GM10847 (cell line): ENCODE data around the gene CAMK2D.

Experiments
- POLR2A ChIP-seq: IDR thresholded peaks from 2 replicates; pipeline ENCODE4 v1.6.1; 2011; ENCODE audit not compliant: insufficient read length; ENCODE audit errors: extremely low read depth

Gene CAMK2D

DNA sequence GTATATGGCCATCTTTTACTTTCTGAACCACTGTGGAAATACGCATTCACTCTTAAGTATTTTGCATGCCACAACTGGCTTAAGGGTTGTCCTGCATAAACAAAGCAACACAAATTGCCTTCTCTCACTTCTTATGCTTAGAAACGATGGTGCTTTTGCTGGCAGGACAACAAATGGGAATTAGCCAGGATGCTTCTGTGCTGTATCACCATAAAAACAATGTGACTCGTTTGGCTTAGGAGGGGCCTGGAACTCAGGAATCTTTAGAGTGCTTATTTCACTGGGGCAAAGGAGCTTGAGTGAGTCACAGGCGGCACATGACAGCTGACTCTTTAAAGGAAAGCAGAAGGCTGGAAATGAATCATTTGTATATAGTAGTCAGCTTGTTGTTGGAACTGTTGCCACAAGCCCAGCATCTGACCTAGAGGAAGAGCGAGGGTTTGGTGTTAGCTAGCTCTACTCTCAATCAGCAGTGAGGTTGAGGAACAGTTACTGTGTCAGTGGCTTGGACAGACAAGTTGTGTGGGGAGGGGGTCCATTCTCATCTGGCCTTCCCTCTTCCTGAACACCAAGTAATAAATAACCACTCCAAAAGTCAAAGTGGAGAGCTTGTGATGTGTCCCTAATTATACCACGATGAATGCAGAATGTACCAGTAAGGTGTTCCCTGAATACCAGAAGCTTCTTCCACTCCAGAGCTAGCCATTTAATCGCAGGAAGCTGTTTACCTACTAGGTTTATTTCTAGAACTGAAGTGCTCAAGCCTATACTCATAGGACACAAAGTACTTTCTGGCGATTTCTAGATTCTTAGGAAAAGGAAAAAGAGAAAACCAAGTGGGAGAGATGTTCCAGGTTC, 293.1 kb downstream of the CAMK2D start:
- TF ChIP-seq POLR2A: no peak

DNA sequence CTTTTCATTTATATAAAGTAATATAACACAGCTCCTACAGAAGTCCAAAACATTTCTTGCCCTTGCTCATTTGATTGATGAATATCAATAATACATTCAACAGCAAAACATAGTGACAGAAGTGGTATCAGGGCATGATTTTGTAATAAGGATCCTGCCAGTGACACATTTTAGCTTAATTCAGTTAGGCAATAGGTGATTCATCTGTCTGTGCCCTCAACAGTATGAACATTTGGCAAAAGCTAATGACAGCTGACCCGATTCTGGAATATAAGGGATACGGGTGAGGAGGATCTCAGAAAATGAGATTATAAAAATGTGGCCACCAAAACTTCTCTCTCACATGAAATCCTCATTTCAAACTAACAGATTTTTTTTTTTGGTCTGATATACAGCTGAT, 294.0 kb downstream of the CAMK2D start:
- TF ChIP-seq POLR2A: no peak

DNA sequence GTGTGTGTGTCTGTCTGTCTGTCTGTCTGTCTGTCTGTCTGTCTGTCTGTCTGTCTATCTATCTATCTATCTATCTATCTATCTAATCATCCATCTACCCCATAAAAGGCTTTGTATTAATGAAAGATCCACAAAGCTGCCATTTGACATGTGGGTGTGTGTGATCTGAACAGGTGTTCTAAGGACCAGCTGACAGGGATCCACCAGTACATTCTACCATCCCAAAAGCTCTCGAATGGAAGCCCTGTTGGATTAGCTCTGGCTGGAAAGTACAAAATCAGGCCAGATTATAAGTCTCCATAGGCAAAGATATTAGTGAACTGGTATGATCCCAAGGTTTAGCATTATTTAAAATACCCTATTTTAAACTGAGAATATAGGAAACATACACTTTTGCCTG, 299.3 kb downstream of the CAMK2D start:
- TF ChIP-seq POLR2A: no peak

DNA sequence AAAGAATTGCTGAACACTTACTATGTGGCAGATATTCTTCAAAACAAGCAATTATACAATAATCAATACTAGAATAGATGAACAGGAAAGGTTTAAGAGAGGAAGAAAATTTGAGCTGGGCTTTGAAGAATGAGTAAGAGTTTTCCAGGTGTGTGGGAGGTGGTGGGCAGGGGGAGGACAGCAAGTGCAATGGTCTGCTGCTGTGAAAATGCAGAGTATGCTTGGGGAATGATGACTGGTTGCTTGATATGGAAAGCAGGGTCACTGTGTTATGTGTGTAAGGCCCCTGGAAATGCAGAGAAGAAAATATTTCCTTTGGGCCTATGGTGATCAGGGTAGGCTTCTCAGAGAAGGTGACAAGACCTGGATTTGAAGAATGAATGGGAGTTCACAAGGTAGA, 300.3 kb downstream of the CAMK2D start:
- no peak for TF ChIP-seq POLR2A

DNA sequence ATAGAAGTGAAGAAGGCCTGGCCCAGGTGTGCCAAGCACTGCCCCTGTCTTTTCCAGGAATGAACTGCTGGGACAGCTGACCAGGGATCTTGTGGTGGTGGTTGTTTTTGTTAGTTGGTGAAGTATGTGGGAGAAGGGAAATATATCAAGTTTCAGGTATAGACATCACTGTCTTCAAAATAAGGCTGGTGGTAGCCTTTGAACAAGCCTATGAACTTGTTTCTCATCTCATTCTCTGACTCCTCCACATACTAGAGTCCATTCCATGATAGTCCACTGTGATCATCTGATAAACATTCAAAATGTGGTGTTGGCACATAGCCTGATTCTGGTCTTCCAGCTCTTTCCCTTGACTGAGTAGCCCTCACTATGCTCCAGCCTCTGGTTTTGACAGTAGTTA, 303.7 kb downstream of the CAMK2D start:
- TF ChIP-seq POLR2A: no peak

DNA sequence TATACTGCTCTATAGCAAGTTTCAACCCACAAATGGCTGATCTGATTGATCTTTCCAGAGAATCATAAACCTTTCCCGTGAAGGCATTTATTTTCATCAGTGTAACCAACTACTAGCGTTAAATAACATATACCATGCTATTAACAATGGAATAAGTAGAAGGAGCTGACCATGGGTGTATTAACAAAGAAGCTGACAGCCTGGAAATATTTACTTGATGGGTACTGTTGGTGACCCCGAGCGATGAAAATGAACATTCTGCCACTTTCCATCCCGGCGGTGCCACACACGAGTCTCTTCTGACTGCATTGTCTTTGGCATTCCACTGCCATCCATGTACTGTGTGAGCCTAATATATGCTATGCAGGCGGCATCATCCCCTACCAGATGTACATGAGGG, 304.4 kb downstream of the CAMK2D start:
- no peak for TF ChIP-seq POLR2A

DNA sequence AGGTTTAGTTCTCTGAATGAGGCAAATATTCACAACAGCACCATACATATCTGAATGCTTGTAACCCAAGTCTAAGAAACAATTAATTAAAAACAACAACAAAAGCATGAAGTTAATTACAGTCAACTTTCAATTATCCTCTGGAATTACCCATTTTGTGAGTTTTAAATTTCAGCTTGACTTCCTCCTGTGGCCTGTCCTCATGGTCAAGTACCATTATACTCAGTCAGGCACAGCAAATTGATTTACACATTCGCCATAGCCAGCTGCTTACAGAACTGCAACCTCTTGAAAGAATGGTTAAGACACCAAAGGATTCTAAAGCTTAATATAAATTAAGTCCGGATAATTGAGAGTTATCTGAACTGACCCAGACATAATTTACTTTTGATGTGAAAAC, 306.5 kb downstream of the CAMK2D start:
- no peak for TF ChIP-seq POLR2A

DNA sequence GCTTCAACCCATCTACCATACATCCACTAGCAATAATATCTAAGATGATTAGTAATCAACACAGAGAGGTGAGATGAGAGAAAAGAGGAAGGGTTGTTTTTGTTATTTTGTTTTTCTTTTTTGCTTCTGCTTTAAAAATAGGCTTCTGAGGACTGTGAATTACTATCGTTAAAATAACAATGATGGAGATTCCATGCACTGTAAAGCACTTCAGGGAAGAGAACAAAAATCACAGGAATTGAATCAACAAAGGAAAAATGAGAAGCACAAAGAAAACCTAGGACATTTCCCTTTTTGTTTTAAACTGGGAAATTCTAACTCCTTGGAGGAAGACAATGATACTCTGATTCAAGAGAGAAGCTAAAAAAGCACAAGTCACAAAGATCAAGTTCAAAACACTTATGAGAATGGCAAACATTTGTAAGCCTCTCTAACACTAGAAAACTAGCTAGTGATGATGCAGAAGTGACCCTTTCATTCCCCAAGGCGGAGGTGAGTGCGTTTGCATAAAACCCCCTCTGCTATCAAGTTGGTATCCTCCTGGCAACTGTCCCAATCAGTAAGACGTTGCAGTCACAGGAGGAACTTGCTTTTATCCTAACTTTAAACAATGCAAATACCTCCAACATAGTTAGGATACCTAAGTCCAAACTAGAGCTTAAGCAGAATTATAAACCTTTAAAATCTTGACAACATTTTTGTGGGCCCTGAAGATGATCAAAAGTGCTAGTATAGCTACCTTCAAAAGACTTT, 308.5 kb downstream of the CAMK2D start:
- no peak for TF ChIP-seq POLR2A

DNA sequence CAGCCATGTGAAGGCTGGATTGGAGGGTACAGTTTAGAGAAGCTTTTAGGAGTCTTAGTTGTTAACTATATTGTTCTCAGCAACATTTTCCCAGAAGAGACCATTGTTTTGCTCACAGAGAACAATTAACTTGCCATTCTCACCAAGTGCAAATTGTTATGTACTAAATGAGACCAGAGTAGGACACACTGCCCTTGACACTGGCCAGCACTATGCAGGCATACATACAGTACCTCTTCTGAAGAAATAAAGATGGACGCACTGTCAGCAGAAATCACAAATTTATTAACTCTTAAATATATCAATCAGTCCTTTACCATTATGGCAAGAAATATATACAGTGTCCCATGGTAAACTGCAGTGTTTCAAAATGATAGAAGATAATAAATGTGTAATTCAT, 309.4 kb downstream of the CAMK2D start:
- TF ChIP-seq POLR2A: no peak

DNA sequence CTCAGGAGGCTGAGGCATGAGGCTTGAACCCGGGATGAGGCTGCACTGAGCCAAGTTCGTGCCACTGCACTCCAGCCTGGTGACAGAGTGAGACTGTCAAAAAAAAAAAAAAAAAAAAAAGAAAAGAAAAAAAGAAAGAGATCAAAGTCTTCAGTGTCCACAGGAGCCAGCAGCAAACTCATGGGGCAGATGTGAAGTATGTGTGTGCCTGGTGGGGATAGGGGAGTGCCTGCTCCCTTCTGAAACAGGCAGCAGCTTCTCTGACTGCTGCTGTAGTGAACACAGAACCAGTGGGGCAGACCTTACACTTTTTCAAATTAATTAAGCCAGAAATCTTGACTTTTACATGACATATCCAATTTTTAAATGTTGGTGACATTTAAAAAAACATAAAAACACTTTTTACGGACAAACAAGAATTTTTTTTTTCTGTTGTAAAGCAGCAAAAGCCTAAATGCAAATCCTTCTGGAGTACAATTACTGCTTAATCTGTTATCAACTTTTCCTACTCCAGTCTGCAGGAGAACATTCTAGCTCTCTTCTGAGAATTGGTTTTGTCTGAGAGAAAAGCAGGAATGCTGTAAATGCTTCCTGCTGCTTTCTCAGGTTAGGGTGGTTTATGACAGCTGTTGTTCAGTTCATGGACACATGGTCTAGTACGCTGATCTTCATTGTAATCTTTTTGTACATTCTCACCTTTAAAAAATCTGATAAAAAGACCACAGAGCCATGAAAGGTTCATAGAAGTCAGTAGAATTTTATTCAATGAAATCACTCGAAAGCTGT, 311.1 kb downstream of the CAMK2D start:
- TF ChIP-seq POLR2A: no peak

DNA sequence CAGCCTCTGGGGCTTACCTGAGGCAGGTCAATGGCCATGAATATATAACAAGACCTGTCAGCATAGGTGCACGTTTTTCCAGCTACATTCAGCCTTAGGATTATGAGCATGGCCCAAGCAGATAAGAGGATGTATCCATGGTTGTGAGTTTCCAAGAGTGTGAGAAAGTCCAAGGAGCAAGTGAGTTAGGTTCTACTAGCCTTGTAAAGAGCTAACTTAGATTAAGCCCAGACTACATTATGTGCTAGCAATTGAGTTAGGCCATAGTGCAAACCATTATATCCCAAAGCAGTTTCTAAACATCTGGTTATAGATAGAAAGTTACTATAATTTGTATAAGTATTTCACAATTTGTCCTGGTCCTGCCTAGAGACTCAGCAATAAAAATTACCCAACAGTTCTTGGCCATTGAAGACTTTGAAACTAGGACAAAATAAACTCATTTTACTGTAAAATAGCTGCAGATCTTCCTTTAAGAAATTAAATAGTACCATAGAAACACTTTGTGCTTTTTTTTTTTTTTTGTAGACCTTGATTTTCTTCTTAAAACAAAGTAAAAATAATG, 312.0 kb downstream of the CAMK2D start:
- no peak for TF ChIP-seq POLR2A

DNA sequence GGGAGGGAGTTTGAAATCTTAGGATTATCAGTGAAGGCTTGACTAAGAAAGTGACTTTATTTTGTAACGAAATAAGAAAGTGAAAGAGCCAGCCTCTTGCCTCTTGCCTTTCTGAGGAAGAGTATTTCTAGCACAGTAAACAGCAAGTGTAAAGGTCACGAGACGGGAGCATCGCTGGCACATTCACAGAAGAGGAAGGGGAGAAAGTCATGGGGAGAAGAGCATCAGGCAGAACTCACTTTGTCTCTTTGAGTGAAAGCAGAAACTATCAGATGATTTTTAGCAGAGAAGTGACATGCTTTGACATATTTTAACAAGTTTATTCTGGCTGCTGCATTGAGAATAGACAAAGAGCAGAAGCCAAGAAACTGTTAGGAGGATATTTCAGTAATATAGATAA, 313.8 kb downstream of the CAMK2D start:
- no peak for TF ChIP-seq POLR2A

DNA sequence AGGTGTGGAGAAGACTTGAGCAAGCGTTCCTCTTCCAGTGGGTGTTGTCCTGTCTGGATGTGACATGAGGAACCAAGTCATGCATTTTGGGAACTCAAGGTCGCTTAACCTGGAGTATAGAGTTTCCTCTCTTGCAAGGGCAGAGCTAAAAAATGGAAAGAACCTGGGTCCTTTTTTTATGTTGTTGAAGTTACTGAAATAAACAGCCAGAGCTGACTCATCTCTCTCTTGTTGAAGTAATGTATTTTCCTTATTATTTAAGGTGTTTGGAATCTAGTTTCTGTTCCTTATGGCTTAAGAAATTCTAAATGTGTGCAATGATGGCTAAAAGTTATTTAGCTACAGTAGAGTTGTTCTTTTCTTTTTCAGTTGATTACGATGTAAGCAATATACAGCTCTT, 314.5 kb downstream of the CAMK2D start:
- TF ChIP-seq POLR2A: no peak

DNA sequence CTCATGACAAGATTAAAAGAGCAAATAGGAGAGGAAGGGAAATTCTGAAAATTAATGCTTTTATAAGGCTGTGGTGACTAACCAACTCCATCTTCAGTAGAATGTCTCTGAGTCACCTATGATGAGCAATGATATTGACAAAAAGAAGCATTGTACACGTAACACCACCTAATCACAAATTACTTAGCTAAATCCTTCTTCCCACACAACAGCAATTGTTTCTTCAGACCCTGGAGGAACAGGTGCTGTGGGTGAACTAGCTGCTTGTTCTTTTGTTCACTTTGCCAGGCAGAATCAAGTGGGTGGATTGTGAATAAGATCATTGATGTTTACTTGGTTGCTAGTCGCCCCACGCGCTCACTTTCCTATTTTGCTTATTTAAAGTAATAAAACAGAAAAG, 315.5 kb downstream of the CAMK2D start:
- no peak for TF ChIP-seq POLR2A

DNA sequence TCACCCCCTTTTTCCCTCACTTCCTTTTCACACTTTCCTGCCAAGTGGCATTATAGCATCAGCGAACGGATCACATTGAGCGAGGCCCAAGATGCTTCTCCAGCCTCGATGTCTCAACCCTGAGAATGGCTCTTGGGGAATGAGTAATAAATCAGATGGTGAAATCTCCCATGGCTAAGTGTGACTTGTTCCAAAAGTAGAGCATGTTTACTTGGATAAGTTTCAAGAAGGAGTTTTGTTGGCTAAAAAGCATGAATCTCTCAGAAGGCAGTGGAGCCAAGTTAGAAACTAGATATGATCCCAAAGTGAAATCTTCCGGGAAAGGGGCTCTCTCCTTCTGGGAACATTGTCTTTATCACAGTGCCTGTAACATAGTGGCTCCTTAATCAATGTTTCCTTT, 316.3 kb downstream of the CAMK2D start:
- TF ChIP-seq POLR2A: no peak
